H1 (cell line): Measurements from ENCODE around the gene AGAP1. TPM values are rescaled to one million over a fixed set of nuclear protein-coding genes. Genes with fewer than 3 reads are reported as not detected.

Experiments used
- CTCF ChIA-PET: fragments of 300-600 bp; sonication (Branson Sonifier 250); formaldehyde crosslinking; loops from one replicate; lab custom pipeline; 2021; ENCODE audit not compliant: partially characterized antibody; lab: Charles Lee
- POLR2A ChIA-PET: fragments of 300-600 bp; sonication (Branson Sonifier 250); formaldehyde crosslinking; loops from one replicate; lab custom pipeline; 2021; ENCODE audit warnings: inconsistent platforms; ENCODE audit not compliant: partially characterized antibody; lab: Charles Lee
- DNase-seq, 2 experiments: peaks; one replicate each; pipeline versions ENCODE4 v3.0.0 to v3.0.0-alpha.2; 2010 to 2022; ENCODE audit warnings: low spot score in 2 of 2, low read depth in 1 of 2, mixed read lengths in 1 of 2
- FAIRE-seq: peaks from 2 replicates; lab custom pipeline; 2011; peaks lifted over from hg19 to GRCh38; lab: Jason Lieb, UNC
- H2AFZ ChIP-seq: 2 replicates; pipeline ENCODE4 v1.8.1; 2012; ENCODE audit warnings: low read length, inconsistent platforms
- H2AK5ac ChIP-seq: 2 replicates; pipeline ENCODE4 v1.6.1; 2013; ENCODE audit warnings: low read depth, low read length
- H2BK120ac ChIP-seq: replicated peaks from 2 replicates; pipeline ENCODE3; 2013; ENCODE audit warnings: low read depth, low read length, inconsistent platforms
- H2BK12ac ChIP-seq: 2 replicates; pipeline ENCODE4 v1.6.1; 2013; ENCODE audit warnings: low read depth, low read length
- H2BK15ac ChIP-seq: 2 replicates; pipeline ENCODE4 v1.6.1; 2013; ENCODE audit warnings: low read length
- H2BK20ac ChIP-seq: 2 replicates; pipeline ENCODE4 v1.6.1; 2013; ENCODE audit warnings: low read length
- H2BK5ac ChIP-seq: 2 replicates; pipeline ENCODE4 v1.6.1; 2013; ENCODE audit warnings: low read depth, low read length
- H3K14ac ChIP-seq: 2 replicates; pipeline ENCODE4 v1.6.1; 2013; ENCODE audit warnings: inconsistent platforms; ENCODE audit not compliant: insufficient read length
- H3K18ac ChIP-seq: 2 replicates; pipeline ENCODE4 v1.6.1; 2013; ENCODE audit warnings: low read length; ENCODE audit errors: extremely low read depth
- H3K23ac ChIP-seq: 2 replicates; pipeline ENCODE4 v1.6.1; 2013; ENCODE audit warnings: inconsistent platforms; ENCODE audit not compliant: insufficient read length
- H3K23me2 ChIP-seq: 2 replicates; pipeline ENCODE4 v1.6.1; 2013; ENCODE audit warnings: low read depth, low read length
- H3K27ac ChIP-seq: 2 replicates; pipeline ENCODE4 v1.6.1; 2011; ENCODE audit warnings: low read depth, low read length, inconsistent platforms
- H3K27me3 ChIP-seq, 4 experiments: replicated peaks in 1 of 4; 1 replicate in 1 of 4; 2 replicates in 3 of 4; pipeline versions ENCODE4 v1.6.1 to v1.8.1; 2011 to 2013; ENCODE audit warnings: low read length in 3 of 4, mild to moderate bottlenecking in 3 of 4, inconsistent platforms in 2 of 4, mixed read lengths in 2 of 4, moderate library complexity in 1 of 4; ENCODE audit not compliant: control insufficient read depth in 3 of 4, insufficient read depth in 3 of 4; ENCODE audit errors: extremely low read depth in 1 of 4
- H3K36me3 ChIP-seq, 4 experiments: 2 replicates each; pipeline versions ENCODE4 v1.6.1 to v1.8.1; 2011 to 2013; ENCODE audit warnings: mild to moderate bottlenecking in 4 of 4, low read length in 3 of 4, moderate library complexity in 2 of 4, control low read depth in 1 of 4, inconsistent platforms in 1 of 4; ENCODE audit not compliant: insufficient read depth in 4 of 4, control insufficient read depth in 2 of 4
- H3K4ac ChIP-seq: replicated peaks from 2 replicates; pipeline ENCODE3; 2013; ENCODE audit warnings: low read length, low read depth, mixed read lengths, inconsistent platforms; ENCODE audit not compliant: insufficient read length
- H3K4me1 ChIP-seq, 4 experiments: replicated peaks in 1 of 4; 1 replicate in 1 of 4; 2 replicates in 3 of 4; pipeline versions ENCODE4 v1.6.1 to v1.8.1; 2011 to 2013; ENCODE audit warnings: low read length in 3 of 4, inconsistent platforms in 2 of 4, mixed read lengths in 1 of 4; ENCODE audit not compliant: insufficient read depth in 4 of 4, control insufficient read depth in 3 of 4
- H3K4me2 ChIP-seq, 2 experiments: 2 replicates each; pipeline versions ENCODE4 v1.6.1 to v1.8.1; 2011 to 2013; ENCODE audit warnings: low read depth in 2 of 2, low read length in 2 of 2, control low read depth in 1 of 2, inconsistent platforms in 1 of 2, mild to moderate bottlenecking in 1 of 2; ENCODE audit not compliant: insufficient read depth in 1 of 2
- H3K4me3 ChIP-seq, 4 experiments: fragments of 200-600, 300-600 bp in 1 of 4; sonication (generic), shearing (Covaris generic), sonication (Bioruptor Twin) in 1 of 4; 2 replicates each; pipeline versions ENCODE4 v1.5.1 to v1.8.1; 2011 to 2016; ENCODE audit warnings: low read length in 4 of 4, low read depth in 3 of 4, control low read depth in 2 of 4, inconsistent platforms in 2 of 4, mild to moderate bottlenecking in 2 of 4, mixed read lengths in 1 of 4, moderate library complexity in 1 of 4; ENCODE audit not compliant: insufficient read depth in 2 of 4; ENCODE audit errors: extremely low read depth in 1 of 4
- H3K56ac ChIP-seq: replicated peaks from 2 replicates; pipeline ENCODE3; 2013; ENCODE audit warnings: low read depth, mild to moderate bottlenecking, mixed read lengths, low read length, inconsistent platforms; ENCODE audit not compliant: insufficient read length
- H3K79me1 ChIP-seq: 2 replicates; pipeline ENCODE4 v1.6.1; 2013; ENCODE audit warnings: low read depth, low read length, control low read depth
- H3K79me2 ChIP-seq, 2 experiments: 2 replicates each; pipeline versions ENCODE4 v1.6.1 to v1.8.1; 2012 to 2013; ENCODE audit warnings: low read length in 2 of 2, mild to moderate bottlenecking in 2 of 2, inconsistent platforms in 1 of 2; ENCODE audit not compliant: insufficient read depth in 2 of 2, control insufficient read depth in 1 of 2
- H3K9ac ChIP-seq, 4 experiments: replicated peaks in 1 of 4; 1 replicate in 1 of 4; 2 replicates in 3 of 4; pipeline versions ENCODE4 v1.6.1 to v1.8.1; 2011 to 2013; ENCODE audit warnings: low read depth in 3 of 4, low read length in 3 of 4, control low read depth in 2 of 4, mild to moderate bottlenecking in 2 of 4, moderate library complexity in 2 of 4, inconsistent platforms in 1 of 4; ENCODE audit errors: extremely low read depth in 1 of 4
- H3K9me3 ChIP-seq, 2 experiments: 2 replicates each; pipeline versions ENCODE4 v1.6.1 to v1.8.1; 2012 to 2013; ENCODE audit warnings: mild to moderate bottlenecking in 2 of 2, moderate library complexity in 2 of 2, control low read depth in 1 of 2, inconsistent platforms in 1 of 2, low read depth in 1 of 2, low read length in 1 of 2, mixed read lengths in 1 of 2; ENCODE audit not compliant: insufficient read depth in 2 of 2
- H4K20me1 ChIP-seq, 2 experiments: replicated peaks in 1 of 2; 2 replicates each; pipeline versions ENCODE3 to v1.8.1; 2011 to 2013; ENCODE audit warnings: inconsistent platforms in 2 of 2, low read length in 2 of 2, mild to moderate bottlenecking in 1 of 2; ENCODE audit not compliant: insufficient read depth in 2 of 2, control insufficient read depth in 1 of 2
- H4K5ac ChIP-seq: 2 replicates; pipeline ENCODE4 v1.6.1; 2013; ENCODE audit warnings: low read length, low read depth, mixed read lengths, inconsistent platforms; ENCODE audit not compliant: insufficient read length
- H4K8ac ChIP-seq: 2 replicates; pipeline ENCODE4 v1.8.0; 2013; ENCODE audit warnings: mild to moderate bottlenecking, moderate library complexity, low read length, inconsistent platforms; ENCODE audit not compliant: insufficient read depth; ENCODE audit errors: extremely low read depth
- H4K91ac ChIP-seq: replicated peaks from 2 replicates; pipeline ENCODE3; 2013; ENCODE audit warnings: low read length, mixed read lengths, inconsistent platforms; ENCODE audit not compliant: insufficient read length
- ASH2L ChIP-seq: fragments of 200-600, 300-600 bp; sonication (generic); IDR thresholded peaks from one replicate; pipeline ENCODE4 v1.7.1; 2017; ENCODE audit warnings: low read length
- EZH2 ChIP-seq: fragments of 200-600 bp; sonication (generic); IDR thresholded peaks from 2 replicates; pipeline ENCODE4 v1.7.1; 2012; ENCODE audit warnings: low read depth, mild to moderate bottlenecking, moderate library complexity, low read length, inconsistent platforms; ENCODE audit not compliant: severe bottlenecking
- GABPA ChIP-seq: IDR thresholded peaks from 2 replicates; pipeline ENCODE4 v1.6.1; 2011; ENCODE audit warnings: mild to moderate bottlenecking, low read length, moderate library complexity, borderline replicate concordance; ENCODE audit not compliant: insufficient read depth
- HDAC2 ChIP-seq, 2 experiments: fragments of 300-600 bp in 1 of 2; sonication (generic) in 1 of 2; IDR thresholded peaks; 2 replicates each; pipeline ENCODE4 v1.6.1; 2011 to 2012; ENCODE audit warnings: low read depth in 2 of 2, low read length in 2 of 2, mild to moderate bottlenecking in 2 of 2, moderate library complexity in 2 of 2, borderline replicate concordance in 1 of 2, inconsistent platforms in 1 of 2
- MAX ChIP-seq: IDR thresholded peaks from 2 replicates; pipeline ENCODE4 v1.6.1; 2012; ENCODE audit warnings: inconsistent platforms
- NANOG ChIP-seq: IDR thresholded peaks from 2 replicates; pipeline ENCODE4 v1.6.1; 2011; ENCODE audit warnings: low read length, low read depth, mild to moderate bottlenecking, inconsistent platforms; ENCODE audit not compliant: insufficient read depth, poor library complexity, severe bottlenecking
- NRF1 ChIP-seq: IDR thresholded peaks from 2 replicates; pipeline ENCODE4 v1.6.1; 2011; ENCODE audit warnings: mild to moderate bottlenecking, low read depth, low read length, improper control_type of control experiment
- POU5F1 ChIP-seq: IDR thresholded peaks from 2 replicates; pipeline ENCODE4 v1.6.1; 2011; ENCODE audit warnings: low read depth, mild to moderate bottlenecking, low read length, moderate library complexity
- RBBP5 ChIP-seq: IDR thresholded peaks from 2 replicates; pipeline ENCODE4 v1.7.1; 2012; ENCODE audit warnings: low read depth, mild to moderate bottlenecking, inconsistent platforms, low read length, moderate library complexity, borderline replicate concordance
- YY1 ChIP-seq: IDR thresholded peaks from 2 replicates; pipeline ENCODE4 v1.6.1; 2011; ENCODE audit warnings: low read depth, mild to moderate bottlenecking, low read length
- WGBS, 2 experiments: shearing (Covaris generic) in 1 of 2; methylation state at CpG; one replicate each; pipeline versions ENCODE4 v1.1.6 to v1.1.7; 2013 to 2015; ENCODE audit warnings: low lambda C conversion rate in 2 of 2, mixed read lengths in 2 of 2, inconsistent platforms in 1 of 2, low coverage in 1 of 2, missing lambda C conversion rate in 1 of 2; ENCODE audit not compliant: insufficient replicate concordance in 2 of 2, insufficient coverage in 1 of 2, insufficient read length in 1 of 2; ENCODE audit errors: extremely low coverage in 1 of 2, missing lambda C conversion rate in 1 of 2; 5-methylcytosine and 5-hydroxymethylcytosine counted together
- polyA plus RNA-seq, 7 experiments: library from polyadenylated mRNA; depleted of rRNA in 3 of 7; stranded (reverse) in 5 of 7; unstranded in 2 of 7; fragments of >200 nt in 5 of 7; fragments of 200-250 nt in 2 of 7; gene quantifications; 1 replicate in 5 of 7; 2 replicates in 1 of 7; 4 replicates in 1 of 7; pipeline versions ENCODE4 v1.2.1 to v1.2.3, GENCODE V29; 2011 to 2013; ENCODE audit warnings: missing spikeins in 2 of 7, mixed read lengths in 2 of 7
- total RNA-seq: library from RNA; stranded (reverse); fragmentation: NEBNext Ultra II Directional; extraction: Animal tissue kit (Norgen Biotek cat#: 25700); gene quantifications from 2 replicates; pipeline ENCODE4 v1.2.1, GENCODE V29; 2021

The AGAP1 gene
- total and polyA plus RNA-seq, 2 of the 8 experiments (the other 6 are each of a cell fraction or from before 2014, with no cell fraction given), result 18.1 to 39.4 TPM

DNA sequence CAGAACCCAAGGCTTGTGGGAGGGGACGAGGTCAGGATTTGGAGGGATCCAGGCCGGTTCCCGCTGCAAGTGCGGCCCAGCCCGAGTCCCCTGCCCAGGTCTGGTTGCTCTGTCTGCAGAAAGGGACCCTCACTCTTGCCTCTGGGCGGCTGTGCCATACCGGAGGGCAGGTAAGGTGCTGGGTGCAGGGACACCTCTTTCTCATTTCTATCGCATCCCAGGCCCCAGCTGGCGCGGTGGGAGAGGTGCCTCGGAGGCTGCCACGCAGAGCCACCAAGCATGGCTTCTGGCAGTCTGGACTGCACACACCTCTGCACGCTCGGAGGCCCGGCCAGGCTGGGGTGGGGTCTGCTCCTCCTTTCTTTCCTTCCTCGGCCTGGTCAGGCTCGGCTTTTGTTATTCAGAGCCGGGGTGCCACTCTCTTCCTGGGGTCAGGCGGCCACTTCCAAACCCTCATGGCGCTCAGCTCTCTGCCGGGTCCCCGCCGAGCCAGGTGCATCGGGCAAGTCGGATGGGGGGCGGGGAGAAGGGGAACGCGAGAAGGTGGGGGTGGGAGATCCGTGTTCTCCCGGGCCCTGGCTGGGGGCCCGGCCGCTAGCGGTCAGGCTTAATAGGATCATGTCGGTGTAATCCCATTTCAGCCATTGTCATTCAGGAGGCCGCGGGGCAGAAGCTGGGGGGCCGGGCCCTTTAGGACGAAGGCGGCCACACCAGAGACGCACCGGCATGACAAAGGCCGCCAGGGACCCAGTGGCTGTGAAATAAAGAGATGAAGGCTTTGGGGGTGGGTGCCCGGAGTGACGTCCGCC, 665.3 kb downstream of the AGAP1 start:
- H2BK120ac ChIP-seq, result peak overlapping the region; percentile 79
- no peak overlapping the region for H3K27ac ChIP-seq
- peak in 1 of 2 experiments; percentile 80 for DNase-seq
- WGBS, 2 experiments, result 3% methylated on average over 32 of the region's 45 CpGs; no CpG with 5 or more reads in 1 of the 2 experiments
- H2AK5ac ChIP-seq, result peak overlapping the region; percentile 89; the same call in 1 of the 2 replicates
- H3K27me3 ChIP-seq, result peaks cover 65 to 91% (median 83%) of the 10 kb centered on the region in 4 experiments
- ChIA-PET CTCF (interaction anchor here (0.9 to 6.9 kb wide), 12 partner anchors 9 to 210 kb away, joined by 3 to 50 read pairs (median 4); partner anchors contain the start of gene GBX2), POLR2A (interaction anchor here (0.6 to 6.3 kb wide), 8 partner anchors 11 to 370 kb away, joined by 3 to 54 read pairs (median 4); partner anchors contain the start of gene GBX2)
- no peak overlapping the region for H4K5ac ChIP-seq
- no peak for FAIRE-seq
- H3K9me3 ChIP-seq, result no peaks in the 10 kb centered on the region
- peak overlapping the region in 3 of 4 experiments; percentile 16 to 43 (median 29); a peak in 5 of 8 replicates for H3K4me3 ChIP-seq
- H3K56ac ChIP-seq, result no peak overlapping the region
- H3K79me1 ChIP-seq, result no peaks in the 10 kb centered on the region
- no peaks in the 10 kb centered on the region for H3K79me2 ChIP-seq
- peak overlapping the region; percentile 62 for H2BK20ac ChIP-seq
- H4K20me1 ChIP-seq, result peaks cover 0 to 2% of the 10 kb centered on the region in 2 experiments
- H2BK12ac ChIP-seq, result peak overlapping the region; percentile 17; the same call in 1 of the 2 replicates
- peak overlapping the region; percentile 71 to 77 for H3K4me2 ChIP-seq
- no peak overlapping the region for H3K23ac ChIP-seq
- peaks cover 4 to 43% (median 31%) of the 10 kb centered on the region in 4 experiments for H3K4me1 ChIP-seq
- H4K8ac ChIP-seq, result peak overlapping the region; percentile 96
- no peak overlapping the region for H3K9ac ChIP-seq
- peak overlapping the region; percentile 88 for H2BK15ac ChIP-seq
- no peak overlapping the region for H3K14ac ChIP-seq
- H2AFZ ChIP-seq, result no peak overlapping the region
- H3K4ac ChIP-seq, result peak overlapping the region; percentile 46
- H4K91ac ChIP-seq, result peak overlapping the region; percentile 98
- H3K23me2 ChIP-seq, result peaks cover 15% of the 10 kb centered on the region; the same call in 1 of the 2 replicates
- H2BK5ac ChIP-seq, result peak overlapping the region; percentile 66; the same call in 1 of the 2 replicates
- H3K18ac ChIP-seq, result peak overlapping the region; percentile 68
- H3K36me3 ChIP-seq, result no peaks in the 10 kb centered on the region
- TF ChIP-seq RBBP5 (no peak), NRF1 (no peak), HDAC2 (IDR thresholded peaks at IDR 0.05; ENCODE audit: borderline replicate concordance in 1 of 2, low read depth in 2 of 2, low read length in 2 of 2) (peak; percentile 4 to 43; a peak in 2 of 4 replicates), GABPA (no peak), MAX (peak; percentile 41; the same call in 1 of the 2 replicates), YY1 (peak; percentile 12; the same call in 1 of the 2 replicates), ASH2L (no peak), NANOG (peak; percentile 41), POU5F1 (peak; percentile 70), EZH2 (no peak)
